GM21381 (cell line): ENCODE results near the gene ARAP1.
A peak's percentile ranks its signal among the peaks of the same experiment; 100 is the strongest.

Source experiments
- ATAC-seq: cut with Tn5 transposase; IDR thresholded peaks from one replicate; pipeline ENCODE4 v1.9.1; 2021; ENCODE audit warnings: mild to moderate bottlenecking, moderate library complexity; ENCODE audit not compliant: unreplicated experiment

Gene ARAP1

DNA sequence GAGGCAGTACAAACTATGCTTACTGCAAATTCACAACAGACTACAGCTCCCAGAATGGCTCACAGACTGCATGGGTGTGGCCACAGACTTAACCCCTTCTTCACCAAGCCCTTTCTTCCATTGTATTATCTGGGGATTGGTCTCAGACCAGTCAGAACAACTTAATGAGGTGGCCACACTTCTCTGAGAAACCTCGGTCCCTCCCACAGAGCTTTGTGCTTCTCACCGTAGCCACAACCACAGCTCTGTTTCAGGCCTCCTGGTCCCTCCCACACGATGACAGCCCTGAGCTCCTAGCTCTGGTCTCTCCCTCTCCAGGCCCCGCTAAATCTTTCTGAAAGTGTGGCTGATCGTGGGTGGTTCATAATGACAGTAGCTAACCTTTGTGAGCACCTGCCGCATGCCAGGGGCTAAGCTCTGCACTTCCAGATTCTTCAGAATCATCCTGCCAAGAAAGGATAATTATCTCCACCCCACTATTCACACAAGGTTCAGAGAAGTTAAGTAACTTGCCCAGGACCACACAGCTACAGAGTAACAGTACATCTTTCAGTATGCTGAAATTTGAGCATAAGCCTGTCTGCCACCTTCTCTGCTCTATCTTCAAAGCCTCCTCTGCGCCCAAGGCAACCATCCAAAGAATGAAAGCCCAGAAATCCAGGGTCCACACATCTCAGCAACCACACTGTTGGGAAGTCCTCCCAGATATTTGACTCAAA is 83.4 kb downstream of the ARAP1 start:
- ATAC-seq, result peak; percentile 84

DNA sequence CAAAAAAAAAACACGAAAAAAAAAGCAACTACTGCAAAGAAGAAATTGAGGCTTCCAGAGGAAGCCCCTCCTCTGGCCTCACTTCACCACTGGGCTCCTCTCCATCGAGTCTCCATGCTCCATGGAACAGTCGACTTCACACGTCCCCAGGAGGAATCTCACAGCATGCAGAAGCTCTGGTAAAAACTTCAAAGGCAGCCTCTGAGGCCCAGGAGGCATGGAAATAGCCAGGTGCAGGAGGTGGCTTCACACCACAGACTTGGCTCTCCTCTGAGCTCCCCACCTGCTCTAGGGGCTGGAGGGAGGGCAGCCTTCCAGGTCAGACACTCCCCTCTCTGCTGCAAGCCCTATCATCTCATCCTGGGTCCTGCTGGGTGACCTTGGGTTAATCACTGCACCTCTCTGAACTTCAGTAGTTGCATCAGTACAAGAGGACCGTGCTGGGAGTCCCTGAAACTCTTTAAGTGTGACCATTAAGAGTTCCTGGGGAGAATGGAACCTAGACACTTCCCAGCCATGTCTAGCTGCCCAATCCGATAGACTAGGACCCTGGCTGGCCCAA is 86.2 kb downstream of the ARAP1 start:
- ATAC-seq, result no peak

- ATAC-seq, result no peak
Observed at GRCh38 chr11:72662036-72662435, 90.2 kb downstream of the ARAP1 start.

GRCh38 chr11:72661486-72661885 is 90.7 kb downstream of the ARAP1 start:
- no peak for ATAC-seq

DNA sequence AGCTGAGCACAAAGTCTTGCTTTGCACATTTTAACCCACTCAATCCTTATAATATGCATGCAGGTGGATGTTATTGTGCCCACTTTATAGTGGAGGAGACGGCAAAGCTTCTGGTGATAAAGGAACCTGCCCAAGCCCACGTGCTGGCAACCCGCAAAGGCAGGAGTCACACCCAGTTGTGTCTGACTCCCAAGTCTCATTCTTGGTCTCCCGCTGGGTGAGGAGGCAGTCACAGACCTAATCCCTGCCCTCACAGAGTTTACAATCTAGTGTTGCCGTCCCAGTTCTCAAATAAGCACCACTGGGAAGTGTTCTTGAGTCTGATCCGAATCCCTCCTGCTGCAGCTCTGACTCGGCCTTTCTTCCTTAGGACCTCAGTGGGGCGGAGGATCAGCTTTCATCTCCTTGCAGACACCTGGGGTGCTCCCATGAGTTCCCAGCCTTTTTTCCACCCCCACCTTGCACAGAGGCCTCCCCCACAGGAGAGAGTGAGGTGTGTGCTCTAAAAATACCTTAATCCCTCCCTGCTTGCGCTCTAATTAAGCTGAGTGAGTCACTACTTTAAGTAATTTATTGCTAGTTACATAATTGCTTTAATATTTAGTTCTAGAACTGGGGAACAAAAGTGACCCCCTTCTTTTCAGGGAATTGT is 93.1 kb downstream of the ARAP1 start:
- no peak for ATAC-seq

DNA sequence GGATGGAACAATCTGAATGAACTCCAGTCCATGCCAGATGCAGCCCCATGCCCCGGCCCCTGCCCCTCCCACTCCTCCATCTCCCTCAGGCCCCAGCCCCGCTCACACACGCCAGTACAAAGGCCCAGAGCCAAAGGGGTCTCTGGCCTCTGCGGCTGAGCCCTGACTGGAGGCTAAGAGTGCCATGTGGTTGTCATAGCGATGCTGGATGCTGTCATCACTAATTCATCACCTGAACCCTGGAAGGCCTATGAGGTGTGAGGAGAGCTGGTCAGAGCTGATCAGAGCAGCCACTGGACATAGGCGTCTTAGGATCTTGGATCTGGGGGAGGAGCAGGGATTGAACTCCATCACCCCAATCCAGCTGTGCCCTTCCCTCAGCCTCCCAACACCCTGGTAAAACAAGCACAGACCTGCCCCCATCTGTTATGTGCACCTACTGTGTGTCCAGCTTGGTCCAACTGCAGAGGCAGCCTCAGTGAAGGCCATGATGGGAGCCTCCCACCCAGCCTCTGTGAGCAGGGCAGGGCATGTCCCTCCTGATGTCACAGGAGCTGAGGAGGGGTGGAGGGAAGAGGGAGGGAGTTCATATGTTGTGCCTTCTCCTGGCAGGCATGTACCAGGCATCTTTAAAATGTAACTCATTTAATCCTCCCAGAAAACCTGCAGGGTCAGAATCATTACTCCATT is 94.7 kb downstream of the ARAP1 start:
- ATAC-seq, result no peak

- ATAC-seq, result no peak
Observed at GRCh38 chr11:72655896-72656464, 96.2 kb downstream of the ARAP1 start.

- ATAC-seq, result no peak
Observed at GRCh38 chr11:72655014-72655413, 97.2 kb downstream of the ARAP1 start.

- ATAC-seq, result no peak
Observed at GRCh38 chr11:72653649-72654048, 98.6 kb downstream of the ARAP1 start.

- ATAC-seq, result no peak
Observed at GRCh38 chr11:72652873-72653630, 99.2 kb downstream of the ARAP1 start.

GRCh38 chr11:72652133-72652532 is 100.1 kb downstream of the ARAP1 start:
- ATAC-seq, result no peak

DNA sequence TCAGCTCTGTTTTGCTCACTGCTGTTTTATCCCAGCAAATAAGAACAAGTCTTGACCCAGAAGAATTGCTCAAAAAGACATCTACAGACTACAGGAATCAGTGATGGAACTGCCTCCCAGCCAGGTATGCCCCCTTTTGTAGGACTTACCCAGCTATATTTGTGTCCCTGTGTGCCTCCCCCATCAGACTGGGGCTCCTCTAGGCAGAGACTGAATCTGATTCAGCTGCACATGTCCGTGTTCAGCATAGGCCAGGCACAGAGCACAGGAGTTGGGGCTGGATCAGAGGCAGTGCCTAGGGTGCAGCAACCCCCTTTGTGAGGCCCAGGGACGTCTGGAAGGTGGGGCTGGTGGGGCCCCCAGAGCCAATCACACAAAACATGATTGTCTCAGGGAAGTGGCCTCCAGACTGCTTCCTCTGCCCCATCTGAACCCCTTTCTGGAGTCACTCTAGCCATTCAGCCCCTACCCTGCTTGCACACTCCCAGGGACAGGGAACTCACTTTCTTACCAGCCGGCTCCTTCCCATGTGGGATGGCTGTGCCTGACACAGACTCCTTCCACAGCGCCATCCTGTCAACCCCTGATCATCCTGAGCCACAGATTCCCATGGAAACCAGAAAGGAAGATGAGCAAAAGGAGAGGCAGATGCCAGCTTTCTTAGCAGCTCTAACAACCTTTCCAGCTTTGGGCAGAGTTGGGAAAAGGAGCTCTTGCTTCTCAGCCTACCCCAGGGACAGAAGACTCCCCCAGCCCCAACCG is 102.8 kb downstream of the ARAP1 start:
- ATAC-seq, result no peak

DNA sequence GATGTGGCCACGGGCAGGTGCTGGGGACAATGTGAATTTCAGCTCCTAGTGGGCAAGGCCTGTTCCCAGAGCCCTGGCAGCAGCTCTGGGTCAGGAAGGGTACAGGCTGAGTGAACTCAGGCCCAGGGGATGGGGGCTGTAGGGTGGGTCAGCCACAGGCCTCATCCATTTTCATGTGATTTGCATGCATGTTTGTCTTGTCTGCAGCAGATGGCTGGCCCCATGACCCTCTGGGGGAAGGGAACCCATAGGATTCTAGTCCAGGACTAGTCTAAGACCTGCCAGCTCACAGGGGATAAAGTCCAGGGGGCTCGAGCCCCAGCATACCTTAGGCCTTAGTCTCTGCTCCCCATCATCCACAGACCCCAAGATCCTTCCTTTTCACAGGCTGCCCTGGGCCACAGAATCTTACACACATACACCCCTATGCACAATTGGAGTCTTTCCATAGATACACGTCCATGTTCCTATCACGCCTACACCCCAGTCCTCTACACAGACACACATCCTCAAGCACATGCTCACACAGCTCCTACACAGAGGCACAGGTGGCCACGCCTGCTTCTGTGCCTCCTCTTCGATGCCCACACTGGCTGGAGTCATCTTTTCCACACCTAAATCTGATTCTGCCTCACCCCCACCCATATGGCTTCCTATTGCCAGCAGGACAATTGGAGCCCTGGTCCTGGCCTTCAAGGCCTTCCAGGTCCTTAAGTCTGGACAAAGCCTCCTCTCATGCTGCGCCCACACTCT is 103.6 kb downstream of the ARAP1 start:
- no peak for ATAC-seq

- ATAC-seq, result no peak
Observed at GRCh38 chr11:72647882-72648281, 104.3 kb downstream of the ARAP1 start.

- no peak for ATAC-seq
Observed at GRCh38 chr11:72646472-72646871, 105.7 kb downstream of the ARAP1 start.

DNA sequence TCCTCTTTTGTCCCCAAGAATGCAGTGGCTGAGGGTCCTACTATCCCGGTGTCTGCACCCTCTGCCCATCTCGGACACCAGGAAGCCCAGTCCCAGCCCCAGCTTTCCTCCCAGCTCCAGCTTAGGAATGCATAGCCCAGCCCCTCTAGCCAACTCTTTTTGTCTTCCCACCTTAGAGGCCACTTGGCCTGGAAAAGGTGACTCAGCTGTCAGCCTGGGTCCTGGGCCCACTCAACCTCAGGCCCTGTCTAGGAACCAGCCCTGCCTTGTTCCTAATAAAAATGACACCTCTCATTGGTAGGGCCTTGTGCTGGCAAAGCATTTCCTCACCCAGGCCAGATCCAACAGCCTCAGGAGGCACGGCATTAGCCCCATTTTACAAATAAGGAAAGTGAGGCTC is 106.2 kb downstream of the ARAP1 start:
- ATAC-seq, result no peak

DNA sequence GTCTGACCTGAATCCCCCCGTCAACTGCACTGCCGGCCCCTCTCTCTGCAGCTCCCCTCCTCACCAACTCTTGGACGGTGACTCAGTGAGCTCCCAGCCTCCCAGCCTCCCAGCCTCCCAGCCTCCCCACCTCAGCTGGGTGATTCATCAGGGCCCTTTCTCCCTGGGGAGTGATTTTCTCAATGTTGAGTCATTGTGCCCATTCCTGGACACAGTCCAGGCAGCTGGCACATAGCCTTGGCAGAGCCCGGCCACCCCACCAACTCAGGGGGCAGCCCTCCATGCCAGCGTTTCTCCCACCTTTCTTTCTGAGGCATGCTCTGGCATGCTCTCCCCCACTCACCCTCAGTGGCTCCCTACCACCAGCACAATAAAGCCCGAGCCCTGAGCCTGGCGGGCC is 108.7 kb downstream of the ARAP1 start:
- no peak for ATAC-seq

- no peak for ATAC-seq
Observed at GRCh38 chr11:72642884-72643522, 109.2 kb downstream of the ARAP1 start.
